Cerebellar cortex (tissue), 1 donor: ENCODE results near the gene KIF19.
"Not testable (repeated sequence)": the region's sequence is repeated elsewhere in the genome, so short reads cannot be mapped to it uniquely, and the experiment has no call there.

Experiments used
- DNase-seq: peaks from one replicate; pipeline ENCODE4 v3.0.0-alpha.2; 2015; ENCODE audit warnings: low spot score

Gene KIF19, protein sequence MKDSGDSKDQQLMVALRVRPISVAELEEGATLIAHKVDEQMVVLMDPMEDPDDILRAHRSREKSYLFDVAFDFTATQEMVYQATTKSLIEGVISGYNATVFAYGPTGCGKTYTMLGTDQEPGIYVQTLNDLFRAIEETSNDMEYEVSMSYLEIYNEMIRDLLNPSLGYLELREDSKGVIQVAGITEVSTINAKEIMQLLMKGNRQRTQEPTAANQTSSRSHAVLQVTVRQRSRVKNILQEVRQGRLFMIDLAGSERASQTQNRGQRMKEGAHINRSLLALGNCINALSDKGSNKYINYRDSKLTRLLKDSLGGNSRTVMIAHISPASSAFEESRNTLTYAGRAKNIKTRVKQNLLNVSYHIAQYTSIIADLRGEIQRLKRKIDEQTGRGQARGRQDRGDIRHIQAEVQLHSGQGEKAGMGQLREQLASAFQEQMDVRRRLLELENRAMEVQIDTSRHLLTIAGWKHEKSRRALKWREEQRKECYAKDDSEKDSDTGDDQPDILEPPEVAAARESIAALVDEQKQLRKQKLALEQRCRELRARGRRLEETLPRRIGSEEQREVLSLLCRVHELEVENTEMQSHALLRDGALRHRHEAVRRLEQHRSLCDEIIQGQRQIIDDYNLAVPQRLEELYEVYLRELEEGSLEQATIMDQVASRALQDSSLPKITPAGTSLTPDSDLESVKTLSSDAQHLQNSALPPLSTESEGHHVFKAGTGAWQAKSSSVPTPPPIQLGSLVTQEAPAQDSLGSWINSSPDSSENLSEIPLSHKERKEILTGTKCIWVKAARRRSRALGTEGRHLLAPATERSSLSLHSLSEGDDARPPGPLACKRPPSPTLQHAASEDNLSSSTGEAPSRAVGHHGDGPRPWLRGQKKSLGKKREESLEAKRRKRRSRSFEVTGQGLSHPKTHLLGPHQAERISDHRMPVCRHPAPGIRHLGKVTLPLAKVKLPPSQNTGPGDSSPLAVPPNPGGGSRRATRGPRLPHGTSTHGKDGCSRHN

DNA sequence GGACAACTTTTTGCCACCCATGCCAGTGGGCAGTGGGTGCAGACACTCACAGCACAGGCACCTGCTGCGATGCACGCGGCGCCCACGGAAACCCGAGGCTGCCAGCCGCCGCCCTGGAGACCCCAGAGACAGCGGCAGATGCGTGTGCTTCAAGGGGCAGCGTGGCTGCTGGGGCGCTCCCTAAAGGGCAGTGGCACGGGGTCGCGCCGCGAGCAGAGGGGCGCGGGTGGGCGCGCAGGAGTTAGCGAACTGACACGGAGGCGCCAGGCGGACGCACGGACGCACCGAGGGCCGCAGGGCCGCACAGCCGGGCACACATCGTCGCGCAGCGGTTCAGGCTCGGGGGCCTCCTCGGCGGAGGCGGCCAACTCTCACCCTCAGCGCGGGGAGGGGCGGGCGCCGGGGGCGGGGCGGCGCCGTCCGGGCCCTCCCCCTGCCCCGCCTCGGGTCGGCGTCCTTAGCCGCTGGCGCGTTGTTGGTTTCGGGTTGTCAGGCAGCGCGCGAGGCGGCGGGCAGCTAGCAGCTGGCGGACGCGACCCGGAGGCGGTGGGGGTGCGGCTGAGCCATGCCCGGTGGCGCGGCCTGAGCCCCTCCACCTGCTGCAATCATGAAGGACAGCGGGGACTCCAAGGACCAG, at the start of gene KIF19:
KIF19 (plus strand) TSS at position 484 of the 637 bp plus-strand sequence; CDS start at position 608, 124 bp downstream.
- DNase-seq: no peak

DNA sequence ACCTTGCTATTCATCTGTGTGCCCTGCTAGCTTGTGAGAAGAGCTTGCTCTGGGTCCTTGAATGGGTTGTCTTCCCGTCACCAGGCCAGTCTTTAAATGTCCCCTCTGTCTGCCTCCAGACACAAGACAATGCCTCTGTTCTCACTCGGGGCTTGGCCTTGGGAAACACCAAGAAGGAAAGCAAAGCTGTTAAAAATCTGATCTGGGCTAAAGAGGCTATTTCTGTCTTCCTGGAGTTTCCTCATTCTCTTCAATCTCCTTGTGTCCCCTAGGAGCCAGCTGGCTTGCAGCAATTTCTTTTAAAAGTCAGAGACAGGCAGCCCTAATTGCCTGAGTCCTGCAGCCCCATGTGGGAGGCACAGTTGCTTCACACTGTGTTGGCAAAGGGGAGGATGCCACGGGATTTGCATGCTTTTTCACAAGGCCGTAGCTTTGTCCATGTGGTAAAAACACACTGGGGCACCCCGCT, 49.5 kb upstream of the KIF19 start:
- DNase-seq: peak; percentile 16

DNA sequence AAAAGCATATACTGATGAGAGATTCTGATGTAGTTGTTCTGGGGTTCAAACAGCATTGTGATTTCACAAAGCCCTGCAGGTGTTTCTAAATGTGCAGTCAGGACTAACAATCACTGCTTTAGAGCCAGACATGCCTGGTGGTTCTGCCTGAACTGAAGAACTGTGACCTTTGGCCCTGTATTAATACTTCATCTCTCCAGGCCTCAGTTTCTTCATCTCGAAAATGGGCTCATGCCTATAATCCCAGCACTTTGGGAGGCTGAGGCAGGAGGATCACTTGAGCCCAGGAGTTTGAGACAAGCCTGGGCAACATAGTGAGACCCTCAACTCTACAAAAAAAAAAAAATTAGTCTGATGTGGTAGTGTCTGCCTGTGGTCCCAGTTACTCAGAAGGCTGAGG, 48.1 kb upstream of the KIF19 start:
- no peak for DNase-seq

DNA sequence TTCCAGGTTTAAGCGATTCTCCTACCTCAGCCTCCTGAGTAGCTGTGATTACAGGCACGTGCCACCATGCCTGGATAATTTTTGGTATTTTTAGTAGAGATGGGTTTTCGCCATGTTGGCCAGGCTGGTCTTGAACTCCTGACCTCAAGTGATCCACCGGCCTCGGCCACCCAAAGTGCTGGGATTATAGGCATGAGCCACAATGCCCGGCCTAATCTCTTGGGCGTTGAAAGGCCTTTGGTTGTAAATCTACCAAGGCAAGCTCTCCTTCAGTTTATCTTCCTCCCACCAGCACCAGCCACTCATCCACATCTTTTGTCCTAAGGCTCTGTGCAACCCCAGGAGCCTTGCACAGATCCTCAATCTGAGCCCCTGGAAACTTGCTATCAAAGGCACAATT, 46.4 kb upstream of the KIF19 start:
- DNase-seq: not testable (repeated sequence)

DNA sequence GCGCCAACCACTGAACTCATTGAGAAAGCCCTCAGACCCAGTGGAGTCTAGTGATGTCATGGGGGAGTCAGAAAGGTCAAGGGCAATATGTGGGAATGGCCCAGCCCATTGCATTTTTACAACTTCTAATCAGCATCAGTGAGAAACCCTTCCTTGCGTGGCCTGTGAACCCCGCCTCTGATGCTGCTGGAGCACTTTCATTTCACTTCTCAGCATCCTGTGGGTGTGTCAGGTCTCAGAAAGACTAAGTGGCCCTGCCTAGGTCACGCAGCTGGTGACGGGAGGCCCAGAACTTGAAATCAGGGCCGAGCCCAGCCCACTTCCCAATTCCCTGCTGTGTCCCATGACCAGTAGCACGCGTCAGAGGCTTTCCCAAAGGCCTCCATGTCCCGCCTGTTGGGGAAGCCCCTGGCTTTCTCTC, 45.9 kb upstream of the KIF19 start:
- DNase-seq: no peak

DNA sequence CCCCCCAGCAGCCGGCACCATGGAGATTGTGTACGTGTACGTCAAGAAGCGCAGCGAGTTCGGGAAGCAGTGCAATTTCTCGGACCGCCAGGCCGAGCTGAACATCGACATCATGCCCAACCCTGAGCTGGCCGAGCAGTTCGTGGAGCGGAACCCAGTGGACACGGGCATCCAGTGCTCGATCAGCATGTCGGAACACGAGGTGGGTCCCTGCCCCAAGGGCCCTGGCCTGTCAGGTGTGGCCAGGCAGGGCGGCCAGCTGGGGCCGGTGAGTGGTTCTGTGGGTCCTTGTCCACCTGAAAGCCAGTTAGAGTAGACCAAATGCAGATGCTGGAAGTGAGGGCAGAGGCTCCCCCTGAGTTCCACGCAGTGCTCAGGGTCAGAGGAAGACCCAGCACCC, 44.2 kb upstream of the KIF19 start:
- no peak for DNase-seq

DNA sequence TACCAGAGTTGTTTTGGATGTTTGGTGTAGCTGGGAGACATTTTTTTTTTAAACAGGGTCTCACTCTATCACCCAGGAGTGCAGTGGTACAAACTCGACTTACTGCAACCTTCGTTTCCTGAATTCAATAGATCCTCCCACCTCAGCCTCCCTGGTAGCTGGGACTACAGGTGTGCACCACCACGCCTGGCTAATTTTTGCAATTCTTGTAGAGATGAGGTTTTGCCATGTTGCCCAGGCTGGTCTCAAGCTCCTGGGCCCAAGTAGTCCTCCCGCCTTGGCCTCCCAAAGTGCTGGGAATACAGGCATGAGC, 43.8 kb upstream of the KIF19 start:
- DNase-seq: not testable (repeated sequence)

DNA sequence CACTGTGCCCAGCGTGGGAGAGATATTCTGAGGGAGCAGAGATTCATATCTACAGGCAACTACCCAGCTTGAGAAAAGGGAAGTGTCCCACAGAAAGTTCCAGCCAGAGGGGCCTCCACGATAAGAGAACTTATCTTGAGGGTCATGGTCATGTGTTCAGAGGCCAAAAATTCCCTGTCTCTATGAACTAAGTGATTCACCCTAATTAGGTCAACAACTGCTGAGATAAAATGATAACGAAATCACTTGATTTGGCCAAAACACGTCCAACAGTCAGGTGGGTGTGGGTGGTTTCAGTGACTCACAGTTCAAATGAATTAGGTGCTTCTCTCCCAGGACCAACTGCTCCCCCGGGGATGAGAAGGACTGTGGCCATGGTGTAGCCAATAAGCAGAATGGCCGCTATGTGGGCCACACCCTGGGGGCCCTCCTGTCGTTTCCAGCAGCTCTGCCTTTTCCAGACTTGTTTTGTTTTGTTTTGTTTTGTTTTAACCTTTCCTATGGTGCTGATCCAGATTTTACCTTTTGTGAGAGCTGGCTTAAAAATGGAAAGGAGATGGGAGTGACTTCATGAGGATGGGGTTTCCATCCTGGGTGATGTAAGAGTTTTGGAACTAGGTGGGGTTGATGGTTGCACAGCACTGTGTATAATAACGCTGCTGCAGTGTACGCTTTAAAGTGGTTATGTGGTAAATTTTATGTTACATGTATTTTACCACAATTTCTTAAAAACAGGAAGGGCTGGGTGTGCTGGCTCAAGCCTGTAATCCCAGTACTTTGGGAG, 43.2 kb upstream of the KIF19 start:
- DNase-seq: no peak

DNA sequence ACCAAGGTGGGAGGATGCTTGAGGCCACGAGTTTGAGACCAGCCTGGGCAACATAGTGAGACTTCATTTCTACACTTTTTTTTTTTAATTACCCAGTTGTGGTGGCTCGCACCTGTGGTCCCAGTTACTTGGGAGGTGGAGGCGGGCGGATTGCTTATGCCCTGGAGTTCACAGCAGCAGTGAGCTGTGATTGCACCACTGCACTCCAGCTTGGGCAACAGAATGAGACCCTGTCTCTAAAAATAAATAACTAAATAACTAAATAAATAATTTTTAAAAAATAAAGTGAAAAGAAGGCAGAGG, 42.7 kb upstream of the KIF19 start:
- DNase-seq: no peak

DNA sequence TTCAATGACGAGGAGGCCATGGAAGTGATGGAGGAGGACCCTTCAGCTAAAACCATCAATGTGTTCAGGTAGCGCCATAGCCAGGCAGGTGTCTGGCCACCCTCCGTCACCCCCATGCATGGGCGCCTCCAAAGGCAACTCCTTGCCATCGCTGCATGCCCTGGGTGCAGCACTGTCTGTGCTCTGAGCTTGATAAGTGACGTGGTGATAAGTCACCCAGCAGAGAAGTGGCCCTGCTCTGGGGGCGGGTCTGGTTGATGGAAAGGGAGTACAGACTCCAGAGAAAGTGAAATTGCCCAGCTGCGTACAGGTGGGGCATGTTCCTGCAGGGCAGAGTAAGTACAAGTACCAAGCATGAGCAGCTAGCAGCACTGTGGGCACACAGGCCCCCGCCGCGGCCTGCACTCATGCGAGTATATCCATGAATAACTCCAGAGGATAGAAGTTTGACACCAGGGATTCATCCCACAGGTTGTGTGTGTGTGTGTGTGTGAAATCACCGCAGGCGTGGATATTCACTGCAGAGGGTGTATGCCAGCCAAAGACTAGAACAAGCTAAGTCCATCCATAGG, 38.9 kb upstream of the KIF19 start:
- DNase-seq: no peak

DNA sequence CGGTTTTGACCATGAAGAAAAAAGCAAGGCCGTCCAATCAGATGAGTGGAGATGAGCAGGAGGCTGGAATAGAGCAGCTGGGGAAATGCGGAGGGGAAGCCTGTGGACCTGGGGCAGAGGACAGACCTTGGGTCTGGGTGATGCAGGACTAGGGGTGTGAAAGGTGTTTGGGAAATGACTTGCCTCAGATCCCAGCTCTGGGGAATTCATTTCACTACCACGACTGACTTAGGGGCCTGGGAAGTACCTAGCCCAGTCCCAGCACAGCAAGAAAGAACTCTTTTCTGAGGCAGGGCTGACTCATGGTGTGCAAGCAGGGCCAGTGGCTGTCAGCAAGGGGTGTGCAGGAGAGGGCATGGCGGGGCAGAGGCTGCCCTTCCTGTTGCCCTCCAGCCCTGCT, 37.2 kb upstream of the KIF19 start:
- DNase-seq: no peak

DNA sequence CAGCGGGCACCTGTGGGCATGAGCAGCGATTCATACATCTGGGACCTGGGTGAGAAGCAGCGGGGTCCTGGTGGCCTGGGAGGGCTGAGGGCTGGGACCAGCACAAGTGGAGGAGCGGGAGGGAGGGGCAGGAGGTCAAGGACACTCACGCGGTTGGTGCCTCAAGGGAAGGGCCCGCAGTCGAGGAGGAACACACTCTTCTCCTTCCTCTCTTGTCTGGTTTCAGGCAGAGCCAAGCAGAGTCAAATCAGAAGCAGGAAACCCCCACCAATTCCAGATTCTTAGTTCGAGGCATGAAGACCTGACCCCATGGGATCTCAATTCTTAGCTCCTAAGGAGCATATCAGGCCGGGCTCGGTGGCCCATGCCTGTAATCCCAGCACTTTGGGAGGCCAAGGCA, 36.3 kb upstream of the KIF19 start:
- DNase-seq: no peak

DNA sequence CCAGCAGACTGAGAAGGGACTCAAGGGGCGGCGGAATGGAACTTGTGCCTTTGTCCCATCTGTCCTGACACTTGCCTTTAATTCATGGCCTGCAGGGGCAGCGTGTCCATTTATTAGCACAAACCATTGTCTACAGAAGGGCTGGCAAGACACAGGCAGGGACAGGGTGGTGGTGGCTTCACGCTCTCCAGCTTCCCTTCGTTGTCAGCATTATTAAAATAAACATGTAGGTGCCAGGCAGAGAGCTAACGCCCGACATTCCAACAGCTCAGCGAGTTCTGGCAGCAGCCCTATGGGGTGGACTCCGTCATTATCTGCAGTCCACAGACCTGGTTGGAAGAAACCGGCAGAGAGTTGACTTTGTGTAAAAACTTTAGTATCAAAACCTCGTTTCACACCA, 35.7 kb upstream of the KIF19 start:
- no peak for DNase-seq

DNA sequence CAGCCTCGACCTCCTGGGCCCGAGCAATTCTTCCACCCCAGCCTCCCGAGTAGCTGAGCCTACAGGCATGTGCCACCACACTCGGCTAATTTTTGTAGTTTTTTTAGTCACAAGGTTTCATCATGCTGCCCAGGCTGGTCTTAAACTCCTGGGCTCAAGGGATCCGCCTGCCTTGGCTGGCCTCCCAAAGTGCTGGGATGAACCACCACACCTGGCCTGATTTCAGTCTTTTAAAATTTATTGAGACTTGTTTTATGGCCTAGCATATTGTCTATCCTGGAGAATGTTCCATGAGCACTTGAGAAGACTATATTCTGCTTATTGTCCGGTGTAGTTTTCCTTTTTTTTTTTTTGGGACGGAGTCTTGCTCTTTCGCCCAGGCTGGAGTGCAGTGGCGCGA, 33.5 kb upstream of the KIF19 start:
- DNase-seq: no peak

DNA sequence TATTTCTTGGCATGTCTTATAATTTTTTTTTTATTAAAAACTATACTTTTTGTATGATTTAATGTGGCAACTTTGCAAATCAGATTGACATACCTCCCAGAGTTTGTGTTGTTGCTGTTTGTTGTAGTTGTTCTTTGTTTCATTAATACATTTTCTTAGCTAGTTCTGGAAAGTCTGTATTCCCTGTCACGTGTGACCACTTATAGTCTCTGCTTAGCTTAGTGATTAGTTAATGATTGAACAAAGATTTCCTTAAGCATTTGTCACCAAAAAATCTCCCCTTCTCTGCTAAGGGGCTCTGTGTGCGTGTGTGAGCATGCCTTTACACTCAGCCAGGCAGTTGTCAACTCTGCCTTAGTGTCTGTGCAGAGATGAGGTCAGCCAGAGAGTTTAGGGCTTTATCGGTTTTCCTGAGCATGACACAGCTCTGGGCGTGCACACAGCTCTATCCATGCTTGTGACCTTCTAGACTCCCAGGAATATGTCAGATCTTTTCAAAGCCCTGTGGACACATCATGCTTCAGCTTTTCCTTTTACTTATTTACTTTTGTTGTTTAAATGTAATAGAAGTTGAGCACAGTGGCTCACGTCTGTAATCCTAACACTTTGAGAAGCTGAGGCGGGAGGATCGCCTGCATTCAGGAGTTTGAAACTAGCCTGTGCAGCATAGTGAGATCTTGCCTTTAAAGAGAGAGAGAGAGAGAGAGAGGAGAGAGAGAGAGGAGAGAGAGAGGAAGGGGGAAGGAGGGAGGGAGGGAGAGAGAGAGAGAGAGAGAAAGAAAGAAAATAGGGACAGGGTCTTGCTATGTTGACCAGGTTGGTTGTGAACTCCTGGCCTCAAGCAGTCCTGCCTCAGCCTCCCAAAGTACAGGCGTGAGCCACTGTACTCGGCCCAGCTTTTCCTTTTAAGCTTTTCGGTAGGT, 30.1 kb upstream of the KIF19 start:
- no peak for DNase-seq

DNA sequence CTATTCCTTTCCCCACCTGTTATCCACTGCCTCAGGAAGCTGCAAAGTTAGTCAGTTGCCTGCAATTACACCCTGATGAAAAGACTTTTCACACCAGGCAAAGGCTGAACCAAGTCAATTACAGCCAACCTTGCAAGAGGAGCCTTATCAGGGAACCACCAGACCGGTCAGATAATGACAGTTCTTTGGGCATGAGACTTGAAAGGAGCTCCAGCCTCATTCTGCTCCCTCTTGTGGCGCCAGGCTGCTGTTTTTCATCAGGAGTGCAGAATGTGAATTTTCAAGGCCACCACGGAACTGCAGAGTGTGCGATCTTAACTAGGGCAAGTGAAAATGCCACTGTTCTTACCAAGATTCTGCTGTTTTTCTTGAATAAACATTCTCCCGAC, 29.5 kb upstream of the KIF19 start:
- peak; percentile 74 for DNase-seq

DNA sequence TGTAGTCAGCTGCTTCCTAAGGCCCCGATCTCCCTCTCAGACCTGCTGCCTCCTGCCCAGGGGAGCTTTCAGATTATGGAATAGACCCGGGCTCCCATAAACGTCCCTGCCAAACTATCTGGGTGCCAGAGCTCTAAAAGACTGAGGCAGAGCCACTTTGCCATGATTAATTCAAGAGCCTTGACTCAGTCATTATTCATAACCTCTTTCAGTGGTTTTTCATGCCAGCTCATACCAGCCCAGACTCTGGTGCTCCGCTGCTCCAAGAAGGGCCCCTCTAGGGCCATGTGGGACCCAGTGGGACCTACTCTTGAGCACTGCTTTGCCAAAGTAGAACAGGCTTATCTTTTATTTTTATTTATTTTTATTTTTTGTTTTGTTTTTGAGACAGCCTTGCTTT, 28.1 kb upstream of the KIF19 start:
- no peak for DNase-seq

DNA sequence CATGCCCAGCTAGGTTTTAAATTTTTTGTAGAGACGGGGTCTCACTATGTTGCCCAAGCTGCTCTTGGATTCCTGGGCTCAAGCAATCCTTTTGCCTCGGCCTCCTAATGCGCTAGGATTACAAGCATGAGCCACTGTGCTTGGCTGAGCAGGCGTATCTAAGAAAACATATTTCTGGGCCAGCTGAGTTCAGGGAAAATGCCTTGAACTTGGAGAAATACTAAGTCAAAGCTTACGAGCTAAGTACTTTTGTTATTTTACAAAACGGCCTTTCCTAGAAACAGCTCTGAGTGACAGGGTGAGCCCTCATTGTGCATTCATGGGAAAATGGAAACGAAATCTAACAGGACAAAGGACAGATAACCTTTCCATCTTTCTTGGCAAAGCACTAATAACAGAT, 27.2 kb upstream of the KIF19 start:
- DNase-seq: no peak

DNA sequence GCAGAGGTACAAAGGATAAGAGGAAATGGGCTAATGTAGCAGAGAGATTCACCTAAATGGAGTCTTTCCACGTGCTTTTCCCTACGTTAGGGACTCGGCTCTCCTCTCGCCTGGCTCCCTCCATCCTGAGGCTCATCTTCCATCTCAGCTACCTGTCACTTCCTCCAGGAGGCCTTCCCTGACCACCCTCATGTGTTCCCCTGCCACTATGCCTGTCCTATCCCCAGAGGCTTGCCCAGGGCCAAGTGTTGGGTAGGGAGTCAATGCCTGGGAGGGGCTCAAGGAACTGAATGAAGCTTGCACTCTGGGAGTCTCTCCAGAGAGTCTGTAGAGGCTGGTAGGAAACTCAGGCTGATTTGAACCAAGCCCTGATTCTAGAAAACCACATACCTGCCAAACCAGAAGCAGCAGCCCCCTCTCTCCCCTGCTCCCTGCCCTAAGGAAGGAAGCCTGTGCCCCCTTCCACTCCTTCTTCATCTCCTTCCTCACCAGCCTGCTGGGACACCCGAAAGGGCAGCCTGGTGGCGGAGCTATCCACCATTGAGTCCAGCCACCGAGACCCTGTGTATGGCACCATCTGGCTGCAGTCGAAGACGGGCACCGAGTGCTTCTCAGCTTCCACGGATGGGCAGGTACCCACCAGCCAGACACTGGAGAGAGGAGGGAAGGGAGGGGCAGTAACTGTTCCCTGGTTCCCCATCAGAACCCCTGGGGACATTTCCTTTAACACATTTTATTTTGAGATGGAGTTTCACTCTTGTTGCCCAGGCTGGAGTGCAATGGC, 26.6 kb upstream of the KIF19 start:
- DNase-seq: no peak

DNA sequence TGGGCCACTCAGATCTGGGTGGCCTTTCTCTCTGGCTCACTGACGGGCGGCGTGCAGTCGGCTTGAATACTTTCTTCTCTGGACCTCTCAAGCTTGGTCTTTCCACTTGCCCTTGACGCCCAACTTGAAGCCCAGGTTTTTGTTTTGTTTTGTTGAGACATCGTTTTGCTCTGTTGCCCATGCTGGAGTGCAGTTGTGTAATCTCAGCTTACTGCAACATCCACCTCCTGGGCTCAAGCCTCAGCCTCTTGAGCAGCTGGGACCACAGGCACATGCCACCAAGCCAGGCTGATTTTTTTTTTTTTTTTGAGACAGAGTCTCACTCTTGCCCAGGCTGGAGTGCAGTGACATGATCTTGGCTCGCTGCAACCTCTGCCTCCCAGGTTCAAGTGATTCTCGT, 22.7 kb upstream of the KIF19 start:
- no peak for DNase-seq
